Nephron progenitor cell (in vitro differentiated cells): ENCODE measurements around the gene PFDN4.

Source experiments
- DNase-seq: peaks from one replicate; pipeline ENCODE4 v3.0.0; 2021
- H3K27ac Mint-ChIP-seq: 2 replicates; pipeline ENCODE4 v1.8.0; 2021; ENCODE audit warnings: mild to moderate bottlenecking, moderate library complexity, mixed read lengths
- H3K27me3 Mint-ChIP-seq: 2 replicates; pipeline ENCODE4 v1.8.0; 2021; ENCODE audit warnings: mild to moderate bottlenecking, low read depth, mixed read lengths; ENCODE audit not compliant: poor library complexity
- H3K36me3 Mint-ChIP-seq: 2 replicates; pipeline ENCODE4 v1.8.0; 2021; ENCODE audit warnings: low read depth, mixed read lengths
- H3K4me1 Mint-ChIP-seq: 2 replicates; pipeline ENCODE4 v1.8.0; 2021; ENCODE audit warnings: mixed read lengths
- H3K4me3 Mint-ChIP-seq: 2 replicates; pipeline ENCODE4 v1.8.0; 2021; ENCODE audit warnings: mild to moderate bottlenecking, moderate library complexity, mixed read lengths
- H3K9me3 Mint-ChIP-seq: 2 replicates; pipeline ENCODE4 v1.8.0; 2021; ENCODE audit warnings: mild to moderate bottlenecking, moderate library complexity, mixed read lengths
- TF ChIP-seq, protein P1 (sequence below): fragments of 200-600 bp; sonication (generic); IDR thresholded peaks from 2 replicates; pipeline ENCODE4 v1.5.0; 2021; ENCODE audit warnings: antibody characterized with exemption

The PFDN4 gene

GRCh38 chr20:54207053-54207742, 689 bp upstream of the PFDN4 start:
- TF ChIP-seq, protein P1, sequence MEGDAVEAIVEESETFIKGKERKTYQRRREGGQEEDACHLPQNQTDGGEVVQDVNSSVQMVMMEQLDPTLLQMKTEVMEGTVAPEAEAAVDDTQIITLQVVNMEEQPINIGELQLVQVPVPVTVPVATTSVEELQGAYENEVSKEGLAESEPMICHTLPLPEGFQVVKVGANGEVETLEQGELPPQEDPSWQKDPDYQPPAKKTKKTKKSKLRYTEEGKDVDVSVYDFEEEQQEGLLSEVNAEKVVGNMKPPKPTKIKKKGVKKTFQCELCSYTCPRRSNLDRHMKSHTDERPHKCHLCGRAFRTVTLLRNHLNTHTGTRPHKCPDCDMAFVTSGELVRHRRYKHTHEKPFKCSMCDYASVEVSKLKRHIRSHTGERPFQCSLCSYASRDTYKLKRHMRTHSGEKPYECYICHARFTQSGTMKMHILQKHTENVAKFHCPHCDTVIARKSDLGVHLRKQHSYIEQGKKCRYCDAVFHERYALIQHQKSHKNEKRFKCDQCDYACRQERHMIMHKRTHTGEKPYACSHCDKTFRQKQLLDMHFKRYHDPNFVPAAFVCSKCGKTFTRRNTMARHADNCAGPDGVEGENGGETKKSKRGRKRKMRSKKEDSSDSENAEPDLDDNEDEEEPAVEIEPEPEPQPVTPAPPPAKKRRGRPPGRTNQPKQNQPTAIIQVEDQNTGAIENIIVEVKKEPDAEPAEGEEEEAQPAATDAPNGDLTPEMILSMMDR, result no peak
- no peak for DNase-seq
- peak overlapping the region; percentile 98 for H3K4me3 Mint-ChIP-seq
- peaks cover 25% of the 10 kb centered on the region for H3K4me1 Mint-ChIP-seq
- peaks cover 23% of the 10 kb centered on the region for H3K36me3 Mint-ChIP-seq
- no peaks in the 10 kb centered on the region for H3K27me3 Mint-ChIP-seq
- peak overlapping the region; percentile 100 for H3K27ac Mint-ChIP-seq
- H3K9me3 Mint-ChIP-seq, result no peaks in the 10 kb centered on the region

DNA sequence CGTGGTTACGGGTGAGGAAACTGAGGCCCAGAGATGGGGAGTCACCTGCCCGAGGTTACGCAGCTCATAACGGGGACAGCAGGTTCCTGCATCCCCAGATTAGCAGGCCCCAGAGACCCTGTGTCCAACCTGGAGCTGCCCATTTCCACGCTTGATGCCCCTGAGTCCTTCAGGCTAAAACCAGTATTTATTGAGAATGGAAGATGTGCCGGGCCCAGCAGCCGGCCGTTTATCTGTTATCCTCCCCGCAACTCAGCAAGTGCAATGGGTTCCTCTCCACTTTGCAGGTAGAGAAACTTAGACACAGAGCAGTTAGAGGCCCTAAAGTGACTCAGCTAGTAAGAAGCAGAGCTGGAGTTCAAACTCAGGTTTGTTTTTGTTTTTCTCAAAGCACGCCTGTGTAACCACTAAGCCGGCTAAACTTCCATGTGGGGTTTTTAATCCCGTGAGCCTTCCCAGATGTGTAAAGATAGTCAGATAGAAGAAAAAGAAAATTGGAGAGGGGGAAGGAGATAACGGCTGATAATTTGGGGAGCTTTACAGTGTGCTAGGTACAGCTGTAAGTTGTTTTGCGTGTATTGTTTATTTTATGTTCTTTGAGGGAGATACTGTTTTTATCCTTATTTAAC, 775 bp downstream of the PFDN4 start:
- Mint-ChIP-seq H3K9me3 (no peaks in the 10 kb centered on the region), H3K27me3 (no peaks in the 10 kb centered on the region), H3K27ac (peak overlapping the region; percentile 82), H3K4me3 (peak overlapping the region; percentile 90), H3K36me3 (peaks cover 29% of the 10 kb centered on the region), H3K4me1 (peaks cover 25% of the 10 kb centered on the region)
- TF ChIP-seq, protein P1, result no peak
- DNase-seq, result peak; percentile 18

GRCh38 chr20:54209216-54209813, 1.4 kb downstream of the PFDN4 start:
- Mint-ChIP-seq H3K27ac (peak overlapping the region; percentile 82), H3K9me3 (no peaks in the 10 kb centered on the region), H3K27me3 (no peaks in the 10 kb centered on the region)

DNA sequence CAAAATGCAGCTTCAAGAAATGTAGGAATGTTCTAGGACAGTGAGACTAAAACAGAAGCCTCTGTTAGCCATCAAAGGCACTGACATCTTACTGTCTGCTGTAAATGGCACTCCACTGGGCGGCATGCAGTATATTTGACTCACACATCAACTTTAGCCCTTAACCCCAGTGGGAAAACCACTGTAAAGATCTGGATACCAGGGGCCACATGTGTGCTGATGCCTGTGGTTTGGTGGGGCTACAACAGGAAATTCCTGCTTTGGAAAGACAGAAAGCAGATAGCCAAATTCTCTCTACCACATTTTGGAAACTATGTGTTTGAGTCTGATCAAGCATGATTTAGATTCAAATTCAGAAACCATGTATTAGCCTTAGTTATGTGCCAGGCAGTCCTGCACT, 4.3 kb downstream of the PFDN4 start:
- Mint-ChIP-seq H3K27me3 (no peaks in the 10 kb centered on the region), H3K4me3 (no peak overlapping the region), H3K36me3 (peaks cover 61% of the 10 kb centered on the region), H3K9me3 (no peaks in the 10 kb centered on the region), H3K27ac (no peak overlapping the region), H3K4me1 (peaks cover 17% of the 10 kb centered on the region)
- TF ChIP-seq, protein P1, result no peak
- no peak for DNase-seq

More at GRCh38 chr20:54209216-54209813, 1.4 kb downstream of the PFDN4 start:
- peak overlapping the region; percentile 90 for H3K4me3 Mint-ChIP-seq
- TF ChIP-seq, protein P1, result no peak
- peaks cover 34% of the 10 kb centered on the region for H3K36me3 Mint-ChIP-seq
- peaks cover 25% of the 10 kb centered on the region for H3K4me1 Mint-ChIP-seq
- DNase-seq, result no peak

DNA sequence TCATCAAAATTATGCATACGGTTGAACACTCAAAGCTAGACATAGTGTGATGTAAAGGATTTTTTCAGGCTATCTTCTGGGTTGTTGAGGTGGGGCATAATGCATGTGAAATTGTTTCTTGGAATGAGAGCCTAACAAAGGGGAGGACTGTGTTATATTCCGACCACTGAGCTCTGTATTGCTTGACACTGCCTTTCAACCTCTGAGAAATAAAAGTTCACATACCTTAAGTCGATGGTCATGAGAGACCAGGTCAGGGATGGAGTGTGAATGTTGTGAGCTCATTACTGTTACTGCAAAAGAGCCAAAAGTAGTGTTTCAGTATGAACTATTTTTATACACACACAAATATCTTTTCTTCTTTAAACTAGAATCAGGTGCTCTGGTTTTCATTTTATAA, 5.0 kb downstream of the PFDN4 start:
- Mint-ChIP-seq H3K9me3 (no peaks in the 10 kb centered on the region), H3K27me3 (no peaks in the 10 kb centered on the region), H3K4me3 (no peak overlapping the region), H3K36me3 (peaks cover 67% of the 10 kb centered on the region), H3K4me1 (peaks cover 17% of the 10 kb centered on the region), H3K27ac (no peak overlapping the region)
- TF ChIP-seq, protein P1, result no peak
- DNase-seq, result no peak
